SK-N-SH (cell line): ENCODE measurements around the gene ESYT3. TPM values are rescaled to one million over a fixed set of nuclear protein-coding genes. Genes with fewer than 3 reads are reported as not detected.
A peak's percentile ranks its signal among the peaks of the same experiment; 100 is the strongest.
"Not testable (repeated sequence)": the region's sequence is repeated elsewhere in the genome, so short reads cannot be mapped to it uniquely, and the experiment has no call there.

Source experiments
- CTCF ChIA-PET: fragments of 300-600, 350-600 bp; formaldehyde crosslinking; extraction: SDS; loops from one replicate; lab custom pipeline; 2021; lab: Yijun Ruan, JAX
- POLR2A ChIA-PET: fragments of 350-600 bp; sonication (Branson Sonifier 250); formaldehyde crosslinking; extraction: SDS; loops from one replicate; lab custom pipeline; 2020; ENCODE audit warnings: antibody characterized with exemption, inconsistent platforms; lab: Yijun Ruan, JAX
- DNase-seq: peaks from one replicate; pipeline ENCODE4 v3.0.0; 2012
- H2AFZ ChIP-seq: fragments of 200-600 bp; sonication (generic); 2 replicates; pipeline ENCODE4 v1.8.1; 2016; ENCODE audit warnings: antibody characterized with exemption, mild to moderate bottlenecking, low read depth
- H3F3A ChIP-seq: fragments of 200-600 bp; sonication (generic); replicated peaks from 2 replicates; pipeline ENCODE3; 2016; ENCODE audit warnings: antibody characterized with exemption, mild to moderate bottlenecking; ENCODE audit not compliant: insufficient read depth
- H3K27ac ChIP-seq, 2 experiments: fragments of 200-500 bp in 1 of 2; fragments of 200-600 bp in 1 of 2; sonication (Bioruptor generic) in 1 of 2; sonication (generic), shearing (Covaris generic) in 1 of 2; 2 replicates each; pipeline versions ENCODE4 v1.5.1 to v1.6.1; 2014 to 2016; ENCODE audit warnings: low read depth in 2 of 2, inconsistent platforms in 1 of 2, low read length in 1 of 2, mild to moderate bottlenecking in 1 of 2, mixed read lengths in 1 of 2
- H3K27me3 ChIP-seq: fragments of 200-600 bp; sonication (generic), shearing (Covaris generic); 2 replicates; pipeline ENCODE4 v1.6.1; 2016; ENCODE audit warnings: mixed run types; ENCODE audit not compliant: insufficient read depth
- H3K36me3 ChIP-seq, 2 experiments: fragments of 200-500 bp in 1 of 2; fragments of 200-600 bp in 1 of 2; sonication (Bioruptor generic) in 1 of 2; sonication (generic) in 1 of 2; replicated peaks in 1 of 2; 2 replicates each; pipeline versions ENCODE3 to v1.5.1; 2014 to 2016; ENCODE audit warnings: low read length in 1 of 2, mild to moderate bottlenecking in 1 of 2; ENCODE audit not compliant: insufficient read depth in 2 of 2, control insufficient read depth in 1 of 2
- H3K4me1 ChIP-seq, 2 experiments: fragments of 200-500 bp in 1 of 2; fragments of 200-600 bp in 1 of 2; sonication (Bioruptor generic) in 1 of 2; sonication (generic), shearing (Covaris generic) in 1 of 2; 2 replicates each; pipeline versions ENCODE4 v1.5.1 to v1.6.1; 2014 to 2016; ENCODE audit warnings: low read depth in 1 of 2, low read length in 1 of 2, mixed run types in 1 of 2; ENCODE audit not compliant: insufficient read depth in 2 of 2, control insufficient read depth in 1 of 2
- H3K4me2 ChIP-seq: fragments of 200-600 bp; sonication (generic), shearing (Covaris generic); 2 replicates; pipeline ENCODE4 v1.6.1; 2017; ENCODE audit warnings: mixed run types
- H3K4me3 ChIP-seq, 2 experiments: fragments of 200-500 bp in 1 of 2; fragments of 200-600 bp in 1 of 2; sonication (Bioruptor generic) in 1 of 2; sonication (generic), shearing (Covaris generic) in 1 of 2; 2 replicates each; pipeline versions ENCODE4 v1.5.1 to v1.8.1; 2014 to 2016; ENCODE audit warnings: low read depth in 2 of 2, inconsistent platforms in 1 of 2, low read length in 1 of 2, mild to moderate bottlenecking in 1 of 2, mixed read lengths in 1 of 2, moderate library complexity in 1 of 2
- H3K79me2 ChIP-seq: fragments of 200-600 bp; sonication (generic); 2 replicates; pipeline ENCODE4 v1.8.1; 2017; ENCODE audit warnings: mild to moderate bottlenecking; ENCODE audit not compliant: insufficient read depth
- H3K9ac ChIP-seq: fragments of 200-600 bp; sonication (generic); 2 replicates; pipeline ENCODE4 v1.6.1; 2017; ENCODE audit warnings: mixed run types
- H3K9me2 ChIP-seq: fragments of 200-600 bp; sonication (generic); 2 replicates; pipeline ENCODE4 v1.6.1; 2017; ENCODE audit warnings: mixed run types
- H3K9me3 ChIP-seq: fragments of 200-600 bp; sonication (generic); 2 replicates; pipeline ENCODE4 v1.6.1; 2017; ENCODE audit warnings: mixed run types, mild to moderate bottlenecking, moderate library complexity
- H4K20me1 ChIP-seq: fragments of 200-600 bp; sonication (generic); 2 replicates; pipeline ENCODE4 v1.6.1; 2017; ENCODE audit warnings: mild to moderate bottlenecking, mixed run types; ENCODE audit not compliant: insufficient read depth
- EZH2phosphoT487 ChIP-seq: fragments of 200-600 bp; sonication (generic); IDR thresholded peaks from 2 replicates; pipeline ENCODE4 v1.6.1; 2017; ENCODE audit warnings: low read depth, mixed run types, mild to moderate bottlenecking, antibody characterized with exemption, moderate library complexity, borderline replicate concordance
- IRF3 ChIP-seq: fragments of 150-350 bp; IDR thresholded peaks from 2 replicates; pipeline ENCODE4 v1.6.1; 2016; ENCODE audit warnings: mild to moderate bottlenecking, low read depth, low read length
- MEF2A ChIP-seq: IDR thresholded peaks from 2 replicates; pipeline ENCODE4 v1.4.0; 2012; ENCODE audit warnings: low read depth, borderline replicate concordance
- NFIC ChIP-seq: IDR thresholded peaks from 2 replicates; pipeline ENCODE4 v1.4.0; 2012; ENCODE audit warnings: borderline replicate concordance
- NRF1 ChIP-seq: IDR thresholded peaks from 2 replicates; pipeline ENCODE4 v1.6.1; 2012; ENCODE audit warnings: low read depth, mild to moderate bottlenecking, low read length
- POLR2AphosphoS5 ChIP-seq: IDR thresholded peaks from 2 replicates; pipeline ENCODE4 v1.6.1; 2012; ENCODE audit warnings: low read depth, low read length
- RAD21 ChIP-seq: IDR thresholded peaks from 2 replicates; pipeline ENCODE4 v1.6.1; 2012; ENCODE audit warnings: mild to moderate bottlenecking, low read length
- REST ChIP-seq: IDR thresholded peaks from 2 replicates; pipeline ENCODE4 v1.6.1; 2012; ENCODE audit warnings: mild to moderate bottlenecking, low read depth, low read length, moderate library complexity
- SMC3 ChIP-seq: IDR thresholded peaks from 2 replicates; pipeline ENCODE4 v1.6.1; 2012; ENCODE audit warnings: low read depth, low read length, improper control_type of control experiment
- WGBS: methylation state at CpG from one replicate; pipeline ENCODE4 v1.1.6; 2017; ENCODE audit warnings: low lambda C conversion rate; 5-methylcytosine and 5-hydroxymethylcytosine counted together
- polyA plus RNA-seq, 3 experiments: library from polyadenylated mRNA; depleted of rRNA; stranded (reverse); fragments of >200 nt; gene quantifications; 2 replicates each; pipeline ENCODE4 v1.2.3, GENCODE V29; 2012
- TF ChIP-seq, protein P1 (sequence below): fragments of 200-600 bp; sonication (generic); IDR thresholded peaks from 2 replicates; pipeline ENCODE4 v1.6.1; 2017; ENCODE audit warnings: antibody characterized with exemption, mild to moderate bottlenecking, moderate library complexity

The ESYT3 gene
- polyA plus RNA-seq, 1 of the 3 experiments (the other 2 are of a cell fraction): 0.33 TPM

DNA sequence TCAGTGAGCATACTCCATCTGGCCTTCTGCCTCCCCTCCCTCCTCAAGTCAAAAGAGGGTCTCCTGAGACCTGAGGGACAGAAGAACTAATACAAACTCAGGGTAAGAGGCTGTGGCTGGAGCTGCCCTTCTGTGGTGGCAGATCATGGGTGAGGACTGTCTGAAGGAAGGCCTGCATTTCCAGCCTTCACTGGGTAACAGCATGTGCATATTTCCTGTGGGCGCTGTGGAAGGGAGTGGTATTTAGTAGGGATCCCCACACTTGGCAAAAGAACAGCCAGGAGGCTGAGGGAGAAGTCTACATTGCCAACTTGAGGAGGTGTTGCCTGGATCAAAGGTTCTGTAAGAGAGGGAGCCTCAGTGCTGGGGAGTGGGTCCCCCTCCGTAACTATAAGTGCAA is 10.1 kb upstream of the ESYT3 start (continued):
- TF ChIP-seq REST (no peak), IRF3 (no peak), NFIC (no peak)
- TF ChIP-seq, all 33 proteins: peak for 0

GRCh38 chr3:138426211-138426610 is 8.2 kb upstream of the ESYT3 start:
- Histone ChIP-seq H3K79me2 (no peaks in the 10 kb centered on the region), H3K4me1 (no peaks in the 10 kb centered on the region), H3K9me3 (no peaks in the 10 kb centered on the region), H3K4me2 (no peak overlapping the region), H4K20me1 (no peaks in the 10 kb centered on the region), H2AFZ (no peak overlapping the region), H3K4me3 (no peak overlapping the region; a peak in 1 of 4 replicates), H3K27ac (no peak overlapping the region), H3K27me3 (no peaks in the 10 kb centered on the region), H3K36me3 (no peaks in the 10 kb centered on the region), H3K9ac (no peak overlapping the region), H3F3A (no peaks in the 10 kb centered on the region), H3K9me2 (no peaks in the 10 kb centered on the region)
- no peak for DNase-seq
- WGBS: 54% methylated on average over 3 of the region's 3 CpGs
- POLR2A ChIA-PET: no interaction called here
- no peak for TF ChIP-seq NRF1
- TF ChIP-seq POLR2AphosphoS5: no peak
- TF ChIP-seq, protein P1, sequence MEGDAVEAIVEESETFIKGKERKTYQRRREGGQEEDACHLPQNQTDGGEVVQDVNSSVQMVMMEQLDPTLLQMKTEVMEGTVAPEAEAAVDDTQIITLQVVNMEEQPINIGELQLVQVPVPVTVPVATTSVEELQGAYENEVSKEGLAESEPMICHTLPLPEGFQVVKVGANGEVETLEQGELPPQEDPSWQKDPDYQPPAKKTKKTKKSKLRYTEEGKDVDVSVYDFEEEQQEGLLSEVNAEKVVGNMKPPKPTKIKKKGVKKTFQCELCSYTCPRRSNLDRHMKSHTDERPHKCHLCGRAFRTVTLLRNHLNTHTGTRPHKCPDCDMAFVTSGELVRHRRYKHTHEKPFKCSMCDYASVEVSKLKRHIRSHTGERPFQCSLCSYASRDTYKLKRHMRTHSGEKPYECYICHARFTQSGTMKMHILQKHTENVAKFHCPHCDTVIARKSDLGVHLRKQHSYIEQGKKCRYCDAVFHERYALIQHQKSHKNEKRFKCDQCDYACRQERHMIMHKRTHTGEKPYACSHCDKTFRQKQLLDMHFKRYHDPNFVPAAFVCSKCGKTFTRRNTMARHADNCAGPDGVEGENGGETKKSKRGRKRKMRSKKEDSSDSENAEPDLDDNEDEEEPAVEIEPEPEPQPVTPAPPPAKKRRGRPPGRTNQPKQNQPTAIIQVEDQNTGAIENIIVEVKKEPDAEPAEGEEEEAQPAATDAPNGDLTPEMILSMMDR: peak; percentile 73
- TF ChIP-seq SMC3: peak; percentile 48
- TF ChIP-seq MEF2A: no peak
- TF ChIP-seq NFIC: no peak
- TF ChIP-seq EZH2phosphoT487: no peak
- peak; percentile 72 for TF ChIP-seq RAD21
- CTCF ChIA-PET: interaction anchor here (0.7 to 4.9 kb wide), 6 partner anchors 8 to 95 kb away, joined by 3 to 32 read pairs (median 4); partner anchors contain the start of gene ESYT3

DNA sequence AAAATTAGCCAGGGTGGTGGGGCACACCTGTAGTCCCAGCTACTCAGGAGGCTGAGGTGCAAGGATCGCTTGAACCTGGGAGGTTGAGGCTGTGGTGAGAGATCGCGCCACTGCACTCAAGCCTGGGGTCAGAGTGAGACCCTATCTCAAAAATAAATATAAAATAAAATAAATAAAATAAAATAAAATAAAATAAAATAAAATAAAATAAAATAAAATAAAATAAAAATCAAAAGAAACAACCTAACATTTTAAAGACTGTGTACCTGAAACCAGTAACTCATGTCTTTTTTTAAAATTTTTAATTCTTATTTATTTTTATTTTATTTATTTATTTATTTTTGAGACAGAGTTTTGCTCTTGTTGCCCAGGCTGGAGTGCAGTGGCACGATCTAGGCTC is 7.7 kb upstream of the ESYT3 start:
- H3K27me3 ChIP-seq, H3K9me2 ChIP-seq, H3K36me3 ChIP-seq, POLR2A ChIA-PET, H3K4me2 ChIP-seq, H3K79me2 ChIP-seq, H2AFZ ChIP-seq, H3K9ac ChIP-seq, DNase-seq, H3K27ac ChIP-seq, H3F3A ChIP-seq, H3K4me1 ChIP-seq, H4K20me1 ChIP-seq, H3K4me3 ChIP-seq, H3K9me3 ChIP-seq: not testable (repeated sequence)
- CTCF ChIA-PET: interaction anchor here (0.7 to 4.9 kb wide), 7 partner anchors 8 to 497 kb away, joined by 3 to 32 read pairs (median 3); partner anchors contain the start of gene ESYT3
- 91% methylated on average over 4 of the region's 4 CpGs for WGBS
